Measurements from ENCODE around the gene MBNL1.

The MBNL1 gene

GRCh38 chr3:152252755-152253154, 16.0 kb upstream of the MBNL1 start:
- Histone ChIP-seq H3K4me3 (ENCODE audit: low read depth in 1 of 2, low read length in 2 of 2) (no peak overlapping the region), H3K36me3 (ENCODE audit: control insufficient read depth in 1 of 2, insufficient read depth in 2 of 2, low read length in 2 of 2) (no peaks in the 10 kb centered on the region), H3K27ac (ENCODE audit: low read depth, low read length) (no peak overlapping the region), H3K9me3 (ENCODE audit: control insufficient read depth in 1 of 2, low read length in 2 of 2) (no peaks in the 10 kb centered on the region), H3K4me1 (ENCODE audit: control insufficient read depth in 1 of 2, insufficient read depth in 2 of 2, low read length in 2 of 2) (peaks cover 6 to 9% of the 10 kb centered on the region in 2 donors), H3K27me3 (ENCODE audit: control insufficient read depth in 1 of 2, insufficient read depth in 2 of 2, low read length in 2 of 2) (no peaks in the 10 kb centered on the region), H3K9ac (ENCODE audit: low read depth in 1 of 2, low read length in 2 of 2) (no peak overlapping the region)

GRCh38 chr3:152253514-152253913, 15.2 kb upstream of the MBNL1 start:
- H3K27ac ChIP-seq (ENCODE audit: low read depth, low read length), result no peak overlapping the region
- H3K4me3 ChIP-seq (ENCODE audit: low read depth in 1 of 2, low read length in 2 of 2), result no peak overlapping the region
- no peak overlapping the region for H3K9ac ChIP-seq (ENCODE audit: low read depth in 1 of 2, low read length in 2 of 2)
- no peaks in the 10 kb centered on the region for H3K9me3 ChIP-seq (ENCODE audit: control insufficient read depth in 1 of 2, low read length in 2 of 2)
- H3K4me1 ChIP-seq (ENCODE audit: control insufficient read depth in 1 of 2, insufficient read depth in 2 of 2, low read length in 2 of 2), result peaks cover 8 to 13% of the 10 kb centered on the region in 2 donors
- H3K36me3 ChIP-seq (ENCODE audit: control insufficient read depth in 1 of 2, insufficient read depth in 2 of 2, low read length in 2 of 2), result no peaks in the 10 kb centered on the region
- H3K27me3 ChIP-seq (ENCODE audit: control insufficient read depth in 1 of 2, insufficient read depth in 2 of 2, low read length in 2 of 2), result no peaks in the 10 kb centered on the region

- H3K36me3 ChIP-seq (ENCODE audit: control insufficient read depth in 1 of 2, insufficient read depth in 2 of 2, low read length in 2 of 2), result no peaks in the 10 kb centered on the region
- H3K27me3 ChIP-seq (ENCODE audit: control insufficient read depth in 1 of 2, insufficient read depth in 2 of 2, low read length in 2 of 2), result no peaks in the 10 kb centered on the region
- H3K9ac ChIP-seq (ENCODE audit: low read depth in 1 of 2, low read length in 2 of 2), result no peak overlapping the region
- no peak overlapping the region for H3K4me3 ChIP-seq (ENCODE audit: low read depth in 1 of 2, low read length in 2 of 2)
- no peak overlapping the region for H3K27ac ChIP-seq (ENCODE audit: low read depth, low read length)
- no peaks in the 10 kb centered on the region for H3K9me3 ChIP-seq (ENCODE audit: control insufficient read depth in 1 of 2, low read length in 2 of 2)
- H3K4me1 ChIP-seq (ENCODE audit: control insufficient read depth in 1 of 2, insufficient read depth in 2 of 2, low read length in 2 of 2), result peaks cover 13 to 18% of the 10 kb centered on the region in 2 donors
Observed at GRCh38 chr3:152254041-152254440, 14.7 kb upstream of the MBNL1 start.

- Histone ChIP-seq H3K9ac (ENCODE audit: low read depth in 1 of 2, low read length in 2 of 2) (no peak overlapping the region), H3K4me3 (ENCODE audit: low read depth in 1 of 2, low read length in 2 of 2) (no peak overlapping the region), H3K4me1 (ENCODE audit: control insufficient read depth in 1 of 2, insufficient read depth in 2 of 2, low read length in 2 of 2) (peaks cover 15 to 20% of the 10 kb centered on the region in 2 donors), H3K9me3 (ENCODE audit: control insufficient read depth in 1 of 2, low read length in 2 of 2) (no peaks in the 10 kb centered on the region), H3K27me3 (ENCODE audit: control insufficient read depth in 1 of 2, insufficient read depth in 2 of 2, low read length in 2 of 2) (no peaks in the 10 kb centered on the region), H3K36me3 (ENCODE audit: control insufficient read depth in 1 of 2, insufficient read depth in 2 of 2, low read length in 2 of 2) (no peaks in the 10 kb centered on the region), H3K27ac (ENCODE audit: low read depth, low read length) (no peak overlapping the region)
Observed at GRCh38 chr3:152255290-152255689, 13.4 kb upstream of the MBNL1 start.

- Histone ChIP-seq H3K27ac (ENCODE audit: low read depth, low read length) (peak overlapping the region; percentile 0), H3K9me3 (ENCODE audit: control insufficient read depth in 1 of 2, low read length in 2 of 2) (no peaks in the 10 kb centered on the region), H3K36me3 (ENCODE audit: control insufficient read depth in 1 of 2, insufficient read depth in 2 of 2, low read length in 2 of 2) (no peaks in the 10 kb centered on the region), H3K9ac (ENCODE audit: low read depth in 1 of 2, low read length in 2 of 2) (no peak overlapping the region), H3K4me3 (ENCODE audit: low read depth in 1 of 2, low read length in 2 of 2) (no peak overlapping the region), H3K4me1 (ENCODE audit: control insufficient read depth in 1 of 2, insufficient read depth in 2 of 2, low read length in 2 of 2) (peaks cover 15 to 20% of the 10 kb centered on the region in 2 donors), H3K27me3 (ENCODE audit: control insufficient read depth in 1 of 2, insufficient read depth in 2 of 2, low read length in 2 of 2) (no peaks in the 10 kb centered on the region)
Observed at GRCh38 chr3:152256851-152257562, 11.7 kb upstream of the MBNL1 start.

- Histone ChIP-seq H3K27ac (ENCODE audit: low read depth, low read length) (peak overlapping the region; percentile 0), H3K27me3 (ENCODE audit: control insufficient read depth in 1 of 2, insufficient read depth in 2 of 2, low read length in 2 of 2) (no peaks in the 10 kb centered on the region), H3K9ac (ENCODE audit: low read depth in 1 of 2, low read length in 2 of 2) (no peak overlapping the region), H3K4me1 (ENCODE audit: control insufficient read depth in 1 of 2, insufficient read depth in 2 of 2, low read length in 2 of 2) (peaks cover 15 to 20% of the 10 kb centered on the region in 2 donors), H3K9me3 (ENCODE audit: control insufficient read depth in 1 of 2, low read length in 2 of 2) (no peaks in the 10 kb centered on the region), H3K4me3 (ENCODE audit: low read depth in 1 of 2, low read length in 2 of 2) (no peak overlapping the region), H3K36me3 (ENCODE audit: control insufficient read depth in 1 of 2, insufficient read depth in 2 of 2, low read length in 2 of 2) (no peaks in the 10 kb centered on the region)
Observed at GRCh38 chr3:152257563-152258035, 11.1 kb upstream of the MBNL1 start.

- H3K27ac ChIP-seq (ENCODE audit: low read depth, low read length), result no peak overlapping the region
- no peak overlapping the region for H3K9ac ChIP-seq (ENCODE audit: low read depth in 1 of 2, low read length in 2 of 2)
- peaks cover 13 to 20% of the 10 kb centered on the region in 2 donors for H3K4me1 ChIP-seq (ENCODE audit: control insufficient read depth in 1 of 2, insufficient read depth in 2 of 2, low read length in 2 of 2)
- peak overlapping the region in 1 of 2 donors; percentile 37 for H3K4me3 ChIP-seq (ENCODE audit: low read depth in 1 of 2, low read length in 2 of 2)
- H3K9me3 ChIP-seq (ENCODE audit: control insufficient read depth in 1 of 2, low read length in 2 of 2), result no peaks in the 10 kb centered on the region
- no peaks in the 10 kb centered on the region for H3K27me3 ChIP-seq (ENCODE audit: control insufficient read depth in 1 of 2, insufficient read depth in 2 of 2, low read length in 2 of 2)
- H3K36me3 ChIP-seq (ENCODE audit: control insufficient read depth in 1 of 2, insufficient read depth in 2 of 2, low read length in 2 of 2), result no peaks in the 10 kb centered on the region
Observed at GRCh38 chr3:152258448-152259393, 10.0 kb upstream of the MBNL1 start.

GRCh38 chr3:152259468-152259867, 9.3 kb upstream of the MBNL1 start:
- Histone ChIP-seq H3K4me1 (ENCODE audit: control insufficient read depth in 1 of 2, insufficient read depth in 2 of 2, low read length in 2 of 2) (peaks cover 12 to 13% of the 10 kb centered on the region in 2 donors), H3K4me3 (ENCODE audit: low read depth in 1 of 2, low read length in 2 of 2) (no peak overlapping the region), H3K36me3 (ENCODE audit: control insufficient read depth in 1 of 2, insufficient read depth in 2 of 2, low read length in 2 of 2) (no peaks in the 10 kb centered on the region), H3K9me3 (ENCODE audit: control insufficient read depth in 1 of 2, low read length in 2 of 2) (no peaks in the 10 kb centered on the region), H3K27me3 (ENCODE audit: control insufficient read depth in 1 of 2, insufficient read depth in 2 of 2, low read length in 2 of 2) (no peaks in the 10 kb centered on the region), H3K27ac (ENCODE audit: low read depth, low read length) (no peak overlapping the region), H3K9ac (ENCODE audit: low read depth in 1 of 2, low read length in 2 of 2) (no peak overlapping the region)

- Histone ChIP-seq H3K27ac (ENCODE audit: low read depth, low read length) (no peak overlapping the region), H3K27me3 (ENCODE audit: control insufficient read depth in 1 of 2, insufficient read depth in 2 of 2, low read length in 2 of 2) (no peaks in the 10 kb centered on the region), H3K9ac (ENCODE audit: low read depth in 1 of 2, low read length in 2 of 2) (no peak overlapping the region), H3K4me3 (ENCODE audit: low read depth in 1 of 2, low read length in 2 of 2) (no peak overlapping the region), H3K9me3 (ENCODE audit: control insufficient read depth in 1 of 2, low read length in 2 of 2) (no peaks in the 10 kb centered on the region), H3K36me3 (ENCODE audit: control insufficient read depth in 1 of 2, insufficient read depth in 2 of 2, low read length in 2 of 2) (no peaks in the 10 kb centered on the region), H3K4me1 (ENCODE audit: control insufficient read depth in 1 of 2, insufficient read depth in 2 of 2, low read length in 2 of 2) (peaks cover 11 to 12% of the 10 kb centered on the region in 2 donors)
Observed at GRCh38 chr3:152260026-152260425, 8.7 kb upstream of the MBNL1 start.

GRCh38 chr3:152260529-152260928, 8.2 kb upstream of the MBNL1 start:
- Histone ChIP-seq H3K9ac (ENCODE audit: low read depth in 1 of 2, low read length in 2 of 2) (no peak overlapping the region), H3K27me3 (ENCODE audit: control insufficient read depth in 1 of 2, insufficient read depth in 2 of 2, low read length in 2 of 2) (no peaks in the 10 kb centered on the region), H3K4me1 (ENCODE audit: control insufficient read depth in 1 of 2, insufficient read depth in 2 of 2, low read length in 2 of 2) (peaks cover 11 to 12% of the 10 kb centered on the region in 2 donors), H3K36me3 (ENCODE audit: control insufficient read depth in 1 of 2, insufficient read depth in 2 of 2, low read length in 2 of 2) (no peaks in the 10 kb centered on the region), H3K27ac (ENCODE audit: low read depth, low read length) (no peak overlapping the region), H3K9me3 (ENCODE audit: control insufficient read depth in 1 of 2, low read length in 2 of 2) (no peaks in the 10 kb centered on the region), H3K4me3 (ENCODE audit: low read depth in 1 of 2, low read length in 2 of 2) (no peak overlapping the region)
